Measurements from ENCODE around the gene KDM2B.

KDM2B gene

DNA sequence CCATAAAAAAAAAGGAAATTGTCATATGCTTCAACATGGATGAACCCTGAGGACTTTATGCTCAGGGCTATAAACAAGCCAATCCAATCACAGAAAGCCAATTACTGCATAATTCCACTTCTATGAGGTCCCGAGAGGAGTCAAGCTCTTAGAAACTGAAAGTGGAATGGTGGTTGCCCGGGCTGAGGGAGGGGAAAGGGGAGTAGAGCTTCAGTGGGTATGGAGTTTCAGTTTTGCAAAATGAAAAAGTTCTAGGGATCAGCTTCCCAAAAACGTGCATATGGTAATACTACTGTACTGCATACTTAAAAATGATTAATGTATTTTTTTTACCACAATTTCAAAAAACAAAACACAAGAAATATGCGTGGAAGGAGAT lies 128.9 kb downstream of the KDM2B start:
- H3K4me3 ChIP-seq (ENCODE audit: low read length): no peak overlapping the region
- TF ChIP-seq, protein P1, sequence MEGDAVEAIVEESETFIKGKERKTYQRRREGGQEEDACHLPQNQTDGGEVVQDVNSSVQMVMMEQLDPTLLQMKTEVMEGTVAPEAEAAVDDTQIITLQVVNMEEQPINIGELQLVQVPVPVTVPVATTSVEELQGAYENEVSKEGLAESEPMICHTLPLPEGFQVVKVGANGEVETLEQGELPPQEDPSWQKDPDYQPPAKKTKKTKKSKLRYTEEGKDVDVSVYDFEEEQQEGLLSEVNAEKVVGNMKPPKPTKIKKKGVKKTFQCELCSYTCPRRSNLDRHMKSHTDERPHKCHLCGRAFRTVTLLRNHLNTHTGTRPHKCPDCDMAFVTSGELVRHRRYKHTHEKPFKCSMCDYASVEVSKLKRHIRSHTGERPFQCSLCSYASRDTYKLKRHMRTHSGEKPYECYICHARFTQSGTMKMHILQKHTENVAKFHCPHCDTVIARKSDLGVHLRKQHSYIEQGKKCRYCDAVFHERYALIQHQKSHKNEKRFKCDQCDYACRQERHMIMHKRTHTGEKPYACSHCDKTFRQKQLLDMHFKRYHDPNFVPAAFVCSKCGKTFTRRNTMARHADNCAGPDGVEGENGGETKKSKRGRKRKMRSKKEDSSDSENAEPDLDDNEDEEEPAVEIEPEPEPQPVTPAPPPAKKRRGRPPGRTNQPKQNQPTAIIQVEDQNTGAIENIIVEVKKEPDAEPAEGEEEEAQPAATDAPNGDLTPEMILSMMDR (IDR thresholded peaks at IDR 0.05; ENCODE audit: insufficient read depth, low read depth, low read length, missing control alignments): no peak
- DNase-seq (ENCODE audit: low read depth): no peak

DNA sequence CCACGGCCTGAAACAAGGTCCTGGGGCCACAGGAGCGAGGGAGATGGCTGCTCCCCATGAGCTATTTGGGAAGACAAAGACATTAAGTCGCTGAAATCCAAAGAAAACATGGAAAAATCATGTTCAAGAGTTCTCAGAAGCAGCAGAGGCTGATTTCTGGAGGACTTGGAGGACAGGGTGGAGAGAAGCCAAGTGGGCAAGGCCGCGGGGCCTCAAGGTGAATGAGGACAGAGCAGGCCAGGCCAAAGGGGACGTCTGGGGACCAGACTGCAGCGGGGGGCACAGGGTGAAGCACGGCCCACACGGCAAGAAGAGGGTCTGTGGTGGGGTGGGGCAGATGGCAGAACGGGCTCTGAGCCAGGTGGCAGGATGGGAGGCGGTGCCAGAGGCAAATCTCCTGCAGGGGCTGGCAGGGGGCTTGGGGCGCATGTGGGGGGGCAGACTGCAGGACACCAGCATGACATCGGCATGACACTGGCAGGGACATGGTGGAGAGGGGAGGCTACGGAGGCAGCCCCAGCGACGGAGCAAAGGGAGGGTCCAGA lies 132.0 kb downstream of the KDM2B start:
- TF ChIP-seq, protein P1 (IDR thresholded peaks at IDR 0.05; ENCODE audit: insufficient read depth, low read depth, low read length, missing control alignments): no peak
- H3K4me3 ChIP-seq (ENCODE audit: low read length): no peak overlapping the region
- no peak for DNase-seq (ENCODE audit: low read depth)

DNA sequence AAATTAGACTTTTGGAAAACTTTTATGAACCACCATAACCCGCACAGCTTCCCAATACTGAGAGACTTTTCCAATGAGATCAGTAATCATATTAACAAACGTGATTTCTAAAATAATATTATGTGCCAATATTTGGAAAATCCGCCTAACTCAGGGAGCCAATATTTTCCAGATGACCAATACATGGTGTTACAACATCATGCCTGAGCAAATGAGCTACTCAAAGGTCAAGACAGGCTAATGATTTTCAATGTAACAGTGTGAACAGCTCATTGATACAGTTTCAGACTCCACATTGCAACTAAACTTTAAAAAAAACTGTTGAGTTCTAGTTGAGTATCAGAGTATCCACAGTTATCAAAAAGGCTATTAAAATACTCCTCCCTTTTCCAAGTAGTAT lies 134.1 kb downstream of the KDM2B start:
- DNase-seq (ENCODE audit: low read depth): no peak

DNA sequence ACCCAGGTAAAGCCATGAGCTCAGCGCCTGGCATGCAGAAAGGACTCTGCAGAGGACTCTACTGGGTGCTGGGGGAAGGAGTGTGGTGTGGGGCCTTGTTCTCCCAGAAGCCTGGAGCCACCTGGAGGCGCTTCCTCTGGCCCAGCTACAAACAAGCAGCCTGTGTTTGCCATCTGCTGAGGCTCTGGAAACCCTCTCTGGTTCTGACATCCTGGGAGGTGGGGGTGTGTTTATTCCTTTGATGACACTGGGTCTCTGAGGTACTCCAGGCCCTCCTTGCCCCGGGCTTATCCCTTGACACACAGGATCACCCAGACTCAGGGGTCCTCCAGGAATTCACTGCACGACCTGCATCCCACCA lies 136.0 kb downstream of the KDM2B start:
- TF ChIP-seq, protein P1 (IDR thresholded peaks at IDR 0.05; ENCODE audit: insufficient read depth, low read depth, low read length, missing control alignments): no peak
- no peak for DNase-seq (ENCODE audit: low read depth)
- no peak overlapping the region for H3K4me3 ChIP-seq (ENCODE audit: low read length)

More for the DNA sequence above, 134.1 kb downstream of the KDM2B start:
- TF ChIP-seq, protein P1 (IDR thresholded peaks at IDR 0.05; ENCODE audit: insufficient read depth, low read depth, low read length, missing control alignments): no peak
- H3K4me3 ChIP-seq (ENCODE audit: low read length): no peak overlapping the region

DNA sequence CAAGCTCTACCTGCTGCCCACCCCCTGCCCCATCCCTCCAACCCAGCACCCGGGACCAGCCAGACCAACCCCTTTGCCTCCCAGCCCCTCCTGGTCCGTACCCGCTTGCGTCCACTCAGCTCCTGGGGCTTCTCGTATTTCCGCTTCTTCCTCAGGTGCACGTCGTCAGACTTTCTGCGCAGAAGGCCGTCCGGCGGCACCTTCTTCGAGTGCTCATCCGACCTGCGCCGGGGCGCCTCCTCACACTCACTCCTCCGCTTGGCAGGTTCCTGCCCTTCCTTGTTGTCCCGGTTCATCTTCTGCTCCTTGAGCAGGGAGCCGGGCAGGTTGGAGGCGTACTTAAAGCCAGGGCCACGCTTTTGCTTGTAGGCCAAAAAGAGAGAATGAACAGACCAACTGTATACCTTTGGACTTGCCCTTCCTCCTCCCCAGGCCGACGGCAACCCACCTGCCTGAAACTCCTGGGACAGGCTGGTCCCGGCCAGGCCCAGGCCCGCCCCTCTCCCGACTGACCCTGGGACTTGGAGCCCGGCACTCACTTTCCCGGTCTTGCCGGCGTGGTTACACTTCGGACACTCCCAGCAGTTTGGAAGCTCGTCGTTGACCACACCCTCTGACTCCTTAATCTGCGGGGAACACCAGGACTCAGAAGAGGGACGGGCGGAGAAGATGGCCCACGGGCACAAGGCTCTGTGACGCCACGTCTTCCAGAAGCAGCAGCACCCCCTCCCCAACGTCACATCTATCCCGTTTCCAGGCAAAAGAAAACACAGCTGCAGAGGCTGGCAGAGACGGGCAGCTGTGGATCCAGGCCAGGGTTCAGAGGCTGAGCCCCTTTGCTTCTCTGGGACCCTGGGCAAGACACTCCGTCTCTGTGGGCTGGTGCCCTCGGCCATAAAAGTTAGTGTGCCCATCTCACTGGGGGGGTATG lies 136.6 kb downstream of the KDM2B start:
- TF ChIP-seq, protein P1 (IDR thresholded peaks at IDR 0.05; ENCODE audit: insufficient read depth, low read depth, low read length, missing control alignments): no peak
- DNase-seq (ENCODE audit: low read depth): no peak
- H3K4me3 ChIP-seq (ENCODE audit: low read length): no peak overlapping the region

DNA sequence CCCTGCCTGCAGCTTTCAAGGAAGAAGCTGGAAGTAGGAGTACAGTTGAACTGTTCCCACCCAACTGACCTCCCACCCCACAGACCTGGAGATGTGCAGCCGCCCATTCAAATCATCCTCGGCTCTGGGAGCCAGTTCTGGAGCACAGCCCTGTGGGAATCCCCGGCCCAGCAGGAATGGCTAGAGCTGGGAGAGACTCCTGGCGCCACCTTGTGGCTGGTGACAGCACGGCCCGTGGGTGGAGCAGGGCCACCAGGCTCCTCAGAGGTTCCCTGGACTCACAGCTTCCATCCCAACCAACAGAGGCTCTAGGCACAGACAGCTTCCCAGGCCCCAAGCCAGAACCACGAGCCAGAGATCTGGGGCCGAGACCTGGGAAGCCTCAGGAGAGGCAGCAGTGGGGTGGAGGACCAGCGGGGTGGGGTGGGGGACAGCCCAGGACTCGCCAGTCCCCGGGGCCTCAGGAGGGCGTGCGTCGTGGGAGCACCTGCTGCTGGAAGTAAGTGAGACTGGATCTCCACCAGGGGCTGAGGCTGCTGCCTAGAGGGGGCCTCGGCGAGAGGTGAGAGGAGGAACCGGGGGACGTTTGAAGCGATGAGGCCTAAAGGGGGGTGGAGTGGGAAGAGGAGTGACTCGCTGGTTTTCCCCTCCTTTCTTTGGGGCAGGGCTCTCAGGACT lies 137.5 kb downstream of the KDM2B start:
- no peak overlapping the region for H3K4me3 ChIP-seq (ENCODE audit: low read length)
- DNase-seq (ENCODE audit: low read depth): peak; percentile 83
- TF ChIP-seq, protein P1 (IDR thresholded peaks at IDR 0.05; ENCODE audit: insufficient read depth, low read depth, low read length, missing control alignments): peak; percentile 90
